ENCODE measurements around the gene PDE6A.

DNA sequence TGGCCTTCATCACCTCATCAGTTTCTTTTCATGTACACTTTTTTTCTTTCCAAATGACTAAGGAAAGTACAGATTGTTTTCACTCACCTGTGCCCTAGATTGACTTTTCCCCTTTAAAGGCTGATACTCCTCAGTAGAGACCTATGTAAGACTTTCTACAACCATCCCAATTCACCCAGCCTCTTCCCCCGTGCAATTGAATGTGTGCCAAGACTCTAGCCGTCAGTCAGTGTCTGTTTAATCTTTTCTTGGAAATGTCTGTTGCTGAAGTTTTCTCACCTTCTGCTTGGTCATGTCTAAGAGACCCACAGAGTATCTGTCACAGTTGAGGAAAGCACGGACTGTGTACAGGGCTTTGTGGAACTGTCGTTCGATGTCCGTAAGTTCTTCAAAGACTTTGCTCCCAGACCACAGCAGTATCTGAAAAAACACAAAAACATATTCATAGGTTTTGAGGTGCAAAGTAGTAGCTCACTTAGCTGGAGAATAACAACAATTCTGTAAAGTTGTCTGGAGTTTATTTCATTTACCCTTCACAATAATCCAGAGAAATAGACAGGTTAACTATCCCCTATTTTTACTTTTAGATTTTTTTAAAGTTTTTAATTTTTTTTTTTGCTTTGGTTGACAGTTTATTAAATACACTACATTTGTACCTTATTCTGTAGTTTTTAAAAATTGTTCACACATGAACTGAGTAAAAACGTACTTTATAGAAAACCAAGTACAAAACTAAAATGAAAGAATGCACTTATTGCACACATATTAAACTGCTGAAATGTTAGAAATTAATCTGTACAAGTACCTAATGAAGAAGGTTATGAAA is 13.6 kb downstream of the PDE6A start:
- TF ChIP-seq, protein P1, sequence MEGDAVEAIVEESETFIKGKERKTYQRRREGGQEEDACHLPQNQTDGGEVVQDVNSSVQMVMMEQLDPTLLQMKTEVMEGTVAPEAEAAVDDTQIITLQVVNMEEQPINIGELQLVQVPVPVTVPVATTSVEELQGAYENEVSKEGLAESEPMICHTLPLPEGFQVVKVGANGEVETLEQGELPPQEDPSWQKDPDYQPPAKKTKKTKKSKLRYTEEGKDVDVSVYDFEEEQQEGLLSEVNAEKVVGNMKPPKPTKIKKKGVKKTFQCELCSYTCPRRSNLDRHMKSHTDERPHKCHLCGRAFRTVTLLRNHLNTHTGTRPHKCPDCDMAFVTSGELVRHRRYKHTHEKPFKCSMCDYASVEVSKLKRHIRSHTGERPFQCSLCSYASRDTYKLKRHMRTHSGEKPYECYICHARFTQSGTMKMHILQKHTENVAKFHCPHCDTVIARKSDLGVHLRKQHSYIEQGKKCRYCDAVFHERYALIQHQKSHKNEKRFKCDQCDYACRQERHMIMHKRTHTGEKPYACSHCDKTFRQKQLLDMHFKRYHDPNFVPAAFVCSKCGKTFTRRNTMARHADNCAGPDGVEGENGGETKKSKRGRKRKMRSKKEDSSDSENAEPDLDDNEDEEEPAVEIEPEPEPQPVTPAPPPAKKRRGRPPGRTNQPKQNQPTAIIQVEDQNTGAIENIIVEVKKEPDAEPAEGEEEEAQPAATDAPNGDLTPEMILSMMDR (IDR thresholded peaks at IDR 0.05), result no peak
- no peak for TF ChIP-seq POLR2A (IDR thresholded peaks at IDR 0.05)

Measured in adrenal gland (tissue), 5 donors.